Measurements from ENCODE around the gene VWDE.

VWDE gene

GRCh38 chr7:12299367-12299766 lies 104.3 kb downstream of the VWDE start:
- no peak for DNase-seq (ENCODE audit: low spot score)
- no peak for TF ChIP-seq CTCF (IDR thresholded peaks at IDR 0.05; ENCODE audit: extremely low read depth, insufficient read depth, missing control alignments)
- in situ Hi-C loops (cut with MboI; ENCODE audit: low pct_unique_long_range_greater_than_20kb, low sequenced_read_pairs, unreplicated experiment), result no loop called here

DNA sequence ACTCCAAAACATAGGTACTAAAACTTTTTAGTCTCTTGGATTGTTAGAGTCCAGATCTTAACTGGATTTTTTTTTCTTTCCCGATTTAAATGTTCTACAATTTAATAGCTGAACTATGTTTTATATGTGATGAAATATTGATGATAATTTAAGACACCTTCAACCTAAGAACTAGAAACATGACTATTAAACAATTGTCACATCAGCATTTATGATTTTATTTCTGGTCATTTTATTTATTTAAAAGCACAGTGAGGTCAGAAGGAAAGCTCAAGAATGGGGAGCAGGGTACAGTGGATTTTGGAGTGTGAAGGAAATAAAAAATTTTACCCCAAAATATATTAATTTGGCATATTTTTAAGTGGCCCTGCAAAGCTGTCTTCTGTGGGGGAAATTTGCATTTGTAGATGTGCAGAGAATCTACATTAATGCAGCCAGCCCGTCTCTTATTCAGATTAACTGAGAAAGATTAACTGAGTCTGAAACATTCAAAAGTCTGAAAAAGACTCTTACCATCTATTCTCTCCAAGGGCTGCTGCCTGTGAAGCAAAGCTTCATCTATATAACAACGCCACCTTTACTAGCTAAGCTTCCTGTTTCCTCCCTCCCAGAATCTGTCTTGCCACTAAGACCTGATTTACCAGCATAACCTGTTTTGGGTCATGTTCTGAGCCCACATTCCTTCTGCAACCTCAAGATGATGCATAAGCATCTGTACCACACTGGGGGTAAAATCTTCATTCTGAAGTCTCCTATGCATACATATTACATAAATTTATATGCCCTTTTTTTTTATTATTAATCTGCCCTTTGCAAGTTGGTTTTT lies 106.2 kb downstream of the VWDE start:
- in situ Hi-C loops (cut with MboI; ENCODE audit: low pct_unique_long_range_greater_than_20kb, low sequenced_read_pairs, unreplicated experiment), result no loop called here
- DNase-seq (ENCODE audit: low spot score), result no peak
- TF ChIP-seq CTCF (IDR thresholded peaks at IDR 0.05; ENCODE audit: extremely low read depth, insufficient read depth, missing control alignments), result no peak

DNA sequence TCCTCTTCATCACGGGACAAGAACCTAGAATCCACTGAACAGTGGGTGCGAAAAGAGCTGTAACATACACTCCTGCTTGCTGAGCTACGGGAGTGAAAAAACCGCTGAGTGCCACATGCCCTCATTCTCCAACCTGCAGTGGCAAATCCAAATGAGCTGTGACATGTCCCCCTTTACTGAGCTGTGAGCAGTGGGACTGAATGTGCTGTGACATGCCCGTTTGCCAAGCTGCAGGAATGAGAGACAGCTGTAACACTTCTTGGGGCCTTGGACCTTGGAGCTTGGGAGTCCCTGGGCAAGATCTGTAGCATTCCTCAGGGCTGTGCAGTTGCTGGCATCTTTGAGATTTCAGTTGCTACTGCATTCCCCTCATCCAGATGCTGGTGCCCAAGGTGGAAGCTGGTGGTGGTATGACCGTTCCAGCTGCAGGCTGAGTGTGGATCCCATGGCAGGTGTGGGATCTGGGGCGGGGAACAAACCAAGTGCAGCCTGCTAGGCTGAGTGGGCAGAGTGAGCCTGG lies 107.6 kb downstream of the VWDE start:
- in situ Hi-C loops (cut with MboI; ENCODE audit: low pct_unique_long_range_greater_than_20kb, low sequenced_read_pairs, unreplicated experiment), result no loop called here
- no peak for TF ChIP-seq CTCF (IDR thresholded peaks at IDR 0.05; ENCODE audit: extremely low read depth, insufficient read depth, missing control alignments)
- DNase-seq (ENCODE audit: low spot score), result no peak

DNA sequence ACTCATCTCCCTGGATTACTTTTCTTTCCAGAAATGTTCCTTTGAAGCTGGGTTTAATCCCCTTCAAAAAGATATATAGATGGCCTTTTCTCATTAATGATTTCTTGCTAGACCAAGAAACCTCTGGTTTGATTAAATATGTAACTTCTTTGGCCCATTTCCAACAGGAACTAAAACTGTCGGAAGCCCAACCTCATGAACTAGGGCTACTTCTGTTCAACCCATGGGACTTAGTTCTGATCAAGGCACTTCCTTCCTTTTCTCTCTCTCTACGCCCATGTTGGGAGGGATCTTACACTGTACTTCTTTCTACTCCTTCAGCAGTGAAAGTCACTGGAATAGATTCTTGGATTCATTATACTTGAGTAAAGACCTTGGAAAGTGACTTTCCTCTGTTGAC lies 109.0 kb downstream of the VWDE start:
- DNase-seq (ENCODE audit: low spot score), result no peak
- in situ Hi-C loops (cut with MboI; ENCODE audit: low pct_unique_long_range_greater_than_20kb, low sequenced_read_pairs, unreplicated experiment), result no loop called here

DNA sequence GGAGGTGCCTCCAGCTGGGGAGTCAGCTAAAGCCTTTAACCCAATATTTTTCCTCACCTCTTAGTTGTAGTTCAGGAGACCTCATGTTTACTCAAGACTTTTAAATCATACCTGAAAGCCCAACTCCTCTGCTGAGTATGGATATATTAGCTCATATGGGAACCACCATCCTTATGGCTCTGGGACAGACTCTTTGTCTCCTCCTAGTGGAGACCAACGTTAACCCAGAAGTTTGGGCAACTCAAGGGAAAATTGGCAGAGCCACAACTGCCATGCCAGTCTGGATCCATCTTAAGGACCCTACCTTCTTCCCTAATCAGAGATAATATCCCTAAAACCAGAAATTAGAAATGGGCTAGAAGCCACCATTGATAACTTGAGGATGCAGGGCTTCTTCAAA lies 111.8 kb downstream of the VWDE start:
- in situ Hi-C loops (cut with MboI; ENCODE audit: low pct_unique_long_range_greater_than_20kb, low sequenced_read_pairs, unreplicated experiment), result no loop called here
- peak; percentile 47 for TF ChIP-seq CTCF (IDR thresholded peaks at IDR 0.05; ENCODE audit: extremely low read depth, insufficient read depth, missing control alignments)
- no peak for DNase-seq (ENCODE audit: low spot score)

More for the DNA sequence above, 109.0 kb downstream of the VWDE start:
- TF ChIP-seq CTCF (IDR thresholded peaks at IDR 0.05; ENCODE audit: extremely low read depth, insufficient read depth, missing control alignments), result no peak

DNA sequence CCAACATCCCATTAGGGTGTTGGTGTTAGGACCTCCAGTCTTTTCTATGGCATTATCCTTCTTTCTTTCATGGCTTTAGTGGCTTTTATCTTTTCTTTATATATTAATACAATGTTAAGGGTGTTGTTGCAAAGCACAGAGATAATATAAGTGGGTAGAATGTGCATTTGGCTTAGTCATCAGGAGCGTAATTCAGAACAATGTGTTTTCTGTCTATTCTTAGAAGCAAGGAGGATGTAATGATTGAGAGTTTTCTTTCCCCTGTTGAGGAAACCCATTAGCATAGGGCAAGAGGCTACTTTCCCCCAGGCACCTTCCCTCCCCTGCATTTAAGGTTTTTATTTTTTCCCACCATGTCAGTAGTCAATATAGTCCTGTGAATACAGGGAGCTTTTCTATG lies 112.9 kb downstream of the VWDE start:
- no peak for DNase-seq (ENCODE audit: low spot score)
- in situ Hi-C loops (cut with MboI; ENCODE audit: low pct_unique_long_range_greater_than_20kb, low sequenced_read_pairs, unreplicated experiment), result no loop called here

More for the DNA sequence above, 112.9 kb downstream of the VWDE start:
- TF ChIP-seq CTCF (IDR thresholded peaks at IDR 0.05; ENCODE audit: extremely low read depth, insufficient read depth, missing control alignments), result no peak

All from GM13977 (cell line).